NCI-H1417 (cell line): ENCODE measurements around the gene FPR3.

Experiments used
- DNase-seq, 3 experiments: peaks; one replicate each; lab custom pipeline; 2025; lab: John Stamatoyannopoulos, UW

Gene FPR3

DNA sequence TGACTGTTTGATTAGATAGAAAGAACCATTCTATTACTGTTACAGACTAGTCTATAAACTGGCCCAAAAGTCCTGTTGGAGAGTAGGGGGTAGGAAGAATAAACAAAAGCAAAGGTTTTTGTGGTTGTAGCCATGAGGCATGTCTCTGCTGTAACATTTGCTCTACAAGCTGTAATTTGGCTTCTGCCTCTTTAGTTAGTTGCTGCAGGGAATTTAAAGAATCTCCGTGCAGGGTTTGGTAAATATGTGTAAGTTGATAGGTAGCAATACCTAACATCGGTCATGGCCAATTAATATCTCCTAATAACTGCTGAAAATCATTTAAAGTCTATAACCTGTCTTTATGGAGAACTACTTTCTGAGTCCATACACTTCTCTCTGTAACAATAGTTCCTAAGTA, 13.0 kb downstream of the FPR3 start:
- no peak for DNase-seq

DNA sequence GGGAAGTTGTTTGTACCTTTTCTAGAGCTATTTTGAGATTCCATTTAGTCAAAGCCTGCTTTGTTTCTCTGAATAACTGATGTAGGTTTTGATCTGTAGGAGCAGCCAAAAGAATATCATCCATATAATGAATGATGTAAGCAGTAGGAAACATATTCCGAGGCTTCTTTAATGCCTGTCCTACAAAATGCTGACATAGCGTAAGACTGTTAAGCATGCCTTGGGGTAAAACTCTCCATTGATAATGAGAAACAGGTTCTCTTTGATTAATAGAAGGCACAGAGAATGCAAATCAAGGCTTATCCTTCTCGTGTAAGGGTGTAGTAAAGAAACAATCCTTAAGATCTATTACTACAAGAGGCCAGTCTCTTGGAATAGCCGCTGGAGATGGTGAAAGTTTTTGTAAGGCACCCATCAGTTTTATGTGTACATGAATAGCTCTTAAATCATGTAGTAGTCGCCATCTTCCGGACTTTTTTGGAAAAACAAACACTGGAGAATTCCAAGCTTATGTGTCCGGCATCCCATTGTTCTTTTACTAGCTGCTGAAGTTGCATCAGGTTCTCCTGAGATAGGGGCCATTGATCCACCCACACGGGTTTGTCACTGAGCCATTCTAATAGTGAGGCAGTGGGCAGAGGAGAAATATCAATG, 13.5 kb downstream of the FPR3 start:
- peak in 1 of 3 experiments; percentile 1 for DNase-seq

DNA sequence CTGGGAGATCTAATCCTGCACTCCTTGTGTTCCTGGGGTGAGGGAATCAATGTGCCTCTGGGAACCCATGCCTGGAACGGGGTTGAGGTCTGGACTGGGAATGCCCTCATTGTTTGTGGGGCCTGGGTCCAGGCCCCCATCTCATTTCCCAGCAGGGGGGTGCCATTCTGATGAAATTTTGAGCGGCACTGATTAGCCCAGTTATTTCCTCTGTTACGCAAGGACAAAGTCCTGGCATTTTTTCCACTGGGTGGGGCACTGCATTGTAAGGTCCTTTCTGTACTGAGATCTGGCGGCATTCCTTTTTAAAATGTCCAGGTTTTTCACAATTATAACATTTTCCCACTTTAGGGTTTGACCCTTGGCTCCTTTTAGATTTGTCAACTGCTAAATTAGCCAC, 14.8 kb downstream of the FPR3 start:
- DNase-seq: no peak

DNA sequence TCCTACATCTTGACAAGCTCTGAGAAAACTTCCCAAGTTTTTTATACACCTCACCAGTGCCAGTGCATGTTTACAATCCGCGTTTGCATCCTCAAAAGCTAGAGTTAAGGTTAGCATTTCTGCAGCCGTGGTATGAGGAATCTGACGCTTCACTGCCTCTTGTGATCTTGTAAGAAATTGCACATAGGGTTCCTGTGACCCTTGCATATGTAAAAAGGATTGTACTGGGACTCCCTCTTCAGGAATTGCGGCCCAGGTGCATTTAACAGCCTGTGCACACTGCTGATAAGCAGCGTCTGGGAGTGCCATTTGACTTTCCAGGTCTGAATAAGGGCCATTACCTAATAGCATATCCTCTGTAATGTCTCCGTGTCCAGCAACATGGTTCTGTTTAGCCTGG, 15.3 kb downstream of the FPR3 start:
- DNase-seq: no peak

DNA sequence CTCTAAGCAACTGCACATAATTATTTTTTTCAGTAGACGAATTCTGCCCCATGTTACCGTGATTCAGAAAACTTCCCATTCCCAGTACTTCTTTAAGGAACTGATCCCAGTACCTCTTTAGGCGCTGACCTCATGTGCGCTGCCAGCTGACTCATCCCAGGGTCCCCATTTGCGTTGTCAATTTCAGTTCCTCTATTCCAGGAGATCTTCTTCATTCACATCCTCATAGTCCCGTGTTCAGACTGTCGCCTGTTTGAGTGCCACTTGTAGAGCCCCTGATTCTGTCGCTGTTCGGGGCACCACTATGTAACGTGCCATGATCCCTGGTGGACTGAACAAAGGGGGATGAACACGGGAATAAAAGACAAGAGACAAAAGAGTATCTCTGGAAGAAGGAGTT, 16.4 kb downstream of the FPR3 start:
- DNase-seq: no peak

DNA sequence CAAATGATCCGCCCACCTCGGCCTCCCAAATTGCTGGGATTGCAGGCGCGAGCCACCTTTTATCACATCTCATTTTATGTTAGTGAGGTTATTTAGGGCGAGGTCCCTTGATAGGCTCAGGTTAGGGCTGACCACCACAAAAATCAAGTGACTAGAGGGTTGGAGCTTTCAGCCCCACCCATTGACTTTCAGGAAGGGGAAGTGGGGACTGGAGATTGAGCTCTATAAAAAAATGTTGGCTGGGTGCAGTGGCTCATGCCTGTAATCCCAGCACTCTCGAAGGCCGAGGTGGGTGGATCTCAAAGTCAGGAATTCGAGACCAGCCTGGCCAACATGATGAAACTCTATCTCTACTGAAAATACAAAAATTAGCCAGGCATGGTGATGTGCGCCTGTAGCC, 20.1 kb downstream of the FPR3 start:
- DNase-seq: no peak

DNA sequence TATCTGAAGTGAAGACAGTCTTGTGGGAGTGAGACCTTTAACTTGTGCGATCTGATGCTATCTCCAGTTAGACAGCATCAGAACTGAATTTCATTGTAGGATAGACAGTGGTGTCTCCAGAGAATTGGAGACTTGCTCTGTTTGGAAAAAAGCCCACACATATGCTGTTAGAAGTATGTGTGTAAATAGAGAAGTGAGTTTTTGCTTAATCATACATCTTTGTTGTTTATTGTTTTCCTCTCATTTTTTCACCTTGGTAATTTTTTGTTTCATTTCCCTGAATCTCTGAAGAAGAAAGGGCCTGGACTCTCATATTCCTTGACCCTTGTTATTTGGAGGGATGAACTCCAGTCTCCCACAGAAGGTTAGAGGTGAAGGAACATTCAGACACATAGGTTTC, 21.8 kb downstream of the FPR3 start:
- DNase-seq: no peak

DNA sequence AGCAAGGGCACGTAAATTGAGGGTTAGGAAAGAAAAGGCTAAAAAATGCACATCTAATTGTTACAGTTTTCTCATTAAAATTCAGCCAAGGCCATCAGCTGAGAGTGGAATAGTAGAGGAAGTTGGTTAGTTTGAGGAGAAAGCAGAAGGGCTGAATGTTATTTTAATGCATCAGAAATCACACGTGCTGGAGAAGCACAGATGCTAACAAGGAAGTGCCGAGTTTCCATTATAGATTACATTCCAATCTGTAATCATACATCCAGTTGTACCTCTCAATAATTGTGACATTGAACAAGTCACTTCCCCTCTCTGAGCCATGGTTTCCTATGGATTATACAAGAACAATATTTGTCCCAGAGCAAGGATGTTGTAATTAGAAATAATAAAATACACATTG, 25.1 kb downstream of the FPR3 start:
- DNase-seq: no peak

DNA sequence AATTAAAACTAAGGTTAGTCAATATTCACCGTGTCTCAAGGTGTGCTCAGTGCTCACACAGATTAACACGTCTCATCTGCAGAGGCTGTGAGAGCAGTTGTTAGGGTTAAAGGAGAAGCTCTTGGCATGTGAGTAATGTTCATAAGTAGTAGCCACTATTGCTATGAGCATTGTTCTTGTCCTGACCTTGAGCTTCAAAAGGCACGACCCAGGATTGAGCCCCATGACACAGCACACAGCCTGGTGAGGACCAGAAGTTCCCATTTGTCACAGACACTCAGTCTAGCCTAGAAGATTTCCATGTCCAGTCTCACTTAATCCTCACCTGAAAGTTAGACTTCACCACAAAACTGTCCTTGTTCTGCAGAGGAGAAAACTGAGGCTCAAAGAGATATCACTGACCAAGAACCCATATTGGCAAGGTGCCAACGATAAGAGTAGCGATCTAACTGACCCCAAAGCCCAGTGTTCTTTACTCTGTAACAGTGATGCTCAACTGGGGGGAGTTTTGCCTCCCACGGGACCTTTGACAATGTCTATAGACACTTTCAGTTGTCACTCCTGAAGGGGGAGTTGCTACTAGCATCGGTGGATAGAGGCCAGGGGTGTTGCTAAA, 26.0 kb downstream of the FPR3 start:
- DNase-seq: no peak

DNA sequence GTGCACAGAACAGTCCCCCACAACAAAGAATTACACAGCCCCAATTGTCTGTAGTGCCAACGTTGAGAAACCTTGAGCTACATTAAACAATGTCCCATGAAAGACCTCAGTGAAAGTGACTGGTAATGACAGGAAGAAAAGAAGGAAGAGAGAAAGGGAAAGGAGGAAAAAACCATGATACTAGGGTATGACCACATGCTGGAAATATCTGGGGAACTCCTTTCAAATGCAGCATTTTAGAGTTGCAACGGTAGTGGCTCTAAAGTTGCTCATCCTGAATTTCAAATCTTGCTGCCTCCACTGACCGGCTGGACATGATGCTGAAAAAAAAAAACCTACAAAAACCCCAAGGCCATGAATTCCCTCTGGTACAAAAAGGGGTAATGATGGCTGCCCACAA, 26.5 kb downstream of the FPR3 start:
- no peak for DNase-seq

DNA sequence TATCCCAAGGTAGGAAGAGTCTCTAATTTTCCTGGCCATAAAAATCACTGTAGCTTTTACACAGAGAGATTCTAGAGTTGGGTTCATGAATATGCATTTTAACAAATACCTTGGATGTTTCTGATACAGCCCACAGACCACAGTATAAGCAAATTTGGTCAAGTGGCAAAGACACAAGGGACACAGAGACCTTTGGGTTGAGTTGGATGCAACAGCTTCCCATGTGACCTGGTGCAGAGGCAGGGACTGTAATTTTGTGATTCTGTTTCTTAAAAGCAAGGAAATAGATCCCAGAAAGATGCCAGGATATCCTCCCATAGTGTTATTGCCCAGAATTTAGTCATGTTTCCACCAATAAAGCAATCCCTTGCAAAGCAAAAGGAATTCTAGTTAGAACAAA, 27.0 kb downstream of the FPR3 start:
- DNase-seq: no peak

DNA sequence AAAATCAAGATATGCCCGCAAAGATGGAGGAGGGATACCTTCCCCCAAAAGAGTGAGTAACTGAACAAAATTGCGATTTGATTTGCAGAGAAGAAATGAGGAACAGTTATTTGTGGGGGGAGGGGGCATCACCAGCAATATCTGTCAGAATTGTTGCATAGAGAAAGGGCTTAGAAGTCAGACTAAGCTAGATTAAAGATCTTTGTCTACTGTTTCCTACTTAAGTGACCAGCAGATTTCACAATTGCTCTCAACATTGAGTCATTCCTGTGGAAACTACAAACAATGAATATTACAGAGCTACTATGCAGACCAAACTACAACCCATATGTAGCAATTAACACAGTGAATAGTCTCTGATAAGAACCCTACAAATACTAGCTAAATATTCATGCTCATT, 27.4 kb downstream of the FPR3 start:
- DNase-seq: no peak

DNA sequence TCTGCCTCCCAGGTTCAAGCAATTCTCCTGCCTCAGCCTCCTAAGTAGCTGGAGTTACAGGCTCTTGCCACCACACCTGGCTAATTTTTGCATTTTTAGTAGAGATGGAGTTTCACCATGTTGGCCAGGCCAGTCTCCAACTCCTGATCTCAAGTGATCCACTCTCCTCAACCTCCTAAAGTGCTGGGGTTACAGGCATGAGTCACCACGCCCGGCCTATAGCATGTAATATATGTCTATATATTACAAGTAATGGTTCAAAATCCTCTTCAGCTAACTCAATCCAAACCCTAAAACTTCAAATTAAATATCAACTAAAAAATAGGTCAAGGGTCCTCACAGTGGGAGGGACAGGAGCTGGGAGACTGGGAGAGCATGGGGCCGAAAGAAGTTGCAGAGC, 28.0 kb downstream of the FPR3 start:
- no peak for DNase-seq

DNA sequence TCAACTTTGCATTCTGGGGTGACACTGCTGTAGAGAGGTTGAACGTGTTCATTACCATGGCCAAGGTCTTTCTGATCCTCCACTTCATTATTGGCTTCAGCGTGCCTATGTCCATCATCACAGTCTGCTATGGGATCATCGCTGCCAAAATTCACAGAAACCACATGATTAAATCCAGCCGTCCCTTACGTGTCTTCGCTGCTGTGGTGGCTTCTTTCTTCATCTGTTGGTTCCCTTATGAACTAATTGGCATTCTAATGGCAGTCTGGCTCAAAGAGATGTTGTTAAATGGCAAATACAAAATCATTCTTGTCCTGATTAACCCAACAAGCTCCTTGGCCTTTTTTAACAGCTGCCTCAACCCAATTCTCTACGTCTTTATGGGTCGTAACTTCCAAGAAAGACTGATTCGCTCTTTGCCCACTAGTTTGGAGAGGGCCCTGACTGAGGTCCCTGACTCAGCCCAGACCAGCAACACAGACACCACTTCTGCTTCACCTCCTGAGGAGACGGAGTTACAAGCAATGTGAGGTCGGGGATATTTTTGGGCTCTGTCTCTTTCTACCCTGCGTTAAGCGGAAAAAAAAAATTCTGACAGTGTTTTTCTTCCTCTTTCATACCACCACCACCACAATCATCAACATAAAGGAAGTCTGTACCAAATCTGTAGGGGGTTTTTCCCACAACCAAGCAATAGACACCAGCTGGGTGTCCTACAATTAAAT, 29.5 kb downstream of the FPR3 start:
- DNase-seq: no peak

DNA sequence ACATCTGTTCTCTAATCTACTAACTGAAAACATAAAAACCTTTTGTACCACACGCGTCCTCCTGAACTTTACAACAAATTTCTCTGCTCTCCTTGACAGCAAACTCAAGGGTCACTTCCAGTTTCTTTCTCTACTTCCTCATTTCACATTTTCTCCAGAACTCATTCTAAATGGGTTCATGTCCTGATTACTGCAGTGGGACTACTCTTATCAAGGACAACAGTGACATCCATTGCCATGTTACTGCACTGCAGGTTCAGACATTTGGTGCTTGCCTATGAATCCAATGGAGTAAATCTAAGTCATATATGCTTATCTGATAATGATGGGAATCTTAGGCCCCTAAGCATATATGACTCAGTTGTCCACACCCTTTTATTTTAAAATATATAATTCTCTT, 35.3 kb downstream of the FPR3 start:
- DNase-seq: no peak

DNA sequence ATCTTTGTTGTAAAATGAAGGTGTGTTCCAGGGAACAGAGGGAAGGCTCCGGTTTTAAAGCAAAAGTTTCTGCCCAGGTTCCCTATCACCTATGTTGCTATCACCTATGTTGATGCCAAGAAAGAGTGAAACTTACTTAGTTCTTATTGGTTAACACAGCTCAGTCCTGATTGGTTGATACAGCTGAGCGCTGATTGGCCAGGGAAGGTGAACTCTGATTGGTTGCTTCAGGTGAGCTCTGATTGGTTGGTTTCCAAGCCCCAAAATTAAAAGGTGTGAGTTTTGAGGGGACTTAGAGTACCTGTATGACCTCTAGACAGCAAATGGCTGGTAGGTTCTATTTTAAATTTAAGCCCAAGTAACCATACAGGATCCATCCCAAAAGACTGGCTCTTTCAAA, 42.2 kb downstream of the FPR3 start:
- DNase-seq: no peak

DNA sequence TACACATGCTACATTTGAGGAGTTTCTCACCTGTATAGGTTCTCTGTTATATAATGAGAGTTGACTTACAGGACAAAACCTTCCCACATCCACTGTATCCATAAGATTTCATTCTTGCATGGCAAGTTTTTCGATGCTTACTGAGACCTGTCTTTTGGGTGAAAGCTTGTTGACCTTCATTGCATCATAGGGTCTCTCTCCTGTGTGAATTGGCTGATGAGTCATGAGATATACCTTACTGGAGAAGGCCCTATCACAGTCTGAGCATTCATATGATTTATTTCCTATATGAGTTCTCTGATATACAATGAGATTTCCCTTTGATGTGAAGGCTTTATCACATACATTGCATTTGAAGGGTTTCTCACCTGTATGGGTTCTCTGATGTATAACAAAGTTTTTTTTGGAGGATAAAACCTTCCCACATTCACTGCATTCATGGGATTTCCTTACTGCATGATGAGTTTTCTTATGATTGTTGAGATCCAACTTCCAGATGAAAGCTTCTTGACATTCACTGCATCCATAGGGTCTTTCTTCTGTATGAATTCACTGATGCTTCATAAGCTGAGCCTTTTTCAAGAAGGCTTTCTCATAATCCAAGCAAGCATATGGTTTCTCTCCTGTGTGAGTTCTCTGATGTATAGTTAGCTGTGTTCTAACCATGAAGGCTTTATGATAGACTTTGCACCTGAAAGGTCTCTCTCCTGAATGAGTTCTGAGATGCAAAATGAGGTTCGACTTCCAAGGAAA, 67.1 kb downstream of the FPR3 start:
- DNase-seq: no peak

DNA sequence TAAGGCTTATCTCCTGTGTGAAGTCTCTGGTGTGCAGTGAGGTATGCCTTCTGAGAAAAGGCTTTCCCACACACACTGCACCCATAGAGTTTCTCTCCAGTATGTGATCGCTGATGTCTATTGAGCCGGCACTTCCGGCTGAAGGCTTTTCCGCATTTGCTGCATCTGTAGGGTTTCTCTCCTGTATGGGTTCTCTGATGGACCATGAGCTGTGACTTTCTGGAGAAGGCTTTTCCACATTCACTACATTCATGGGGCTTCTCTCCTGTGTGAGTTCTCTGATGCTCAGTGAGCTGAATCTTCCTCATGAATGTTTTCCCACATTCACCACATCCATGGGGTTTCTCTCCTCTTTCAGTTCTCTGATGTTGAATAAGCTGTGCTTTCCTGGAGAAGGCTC, 78.1 kb downstream of the FPR3 start:
- DNase-seq: no peak
